Measurements from ENCODE around the gene LAMP2. TPM values are rescaled to one million over a fixed set of nuclear protein-coding genes. Genes with fewer than 3 reads are reported as not detected.
"Not testable (repeated sequence)": the region's sequence is repeated elsewhere in the genome, so short reads cannot be mapped to it uniquely, and the experiment has no call there.

LAMP2 gene
- total RNA-seq, 1 donor from 2014 or later, result 156 TPM

DNA sequence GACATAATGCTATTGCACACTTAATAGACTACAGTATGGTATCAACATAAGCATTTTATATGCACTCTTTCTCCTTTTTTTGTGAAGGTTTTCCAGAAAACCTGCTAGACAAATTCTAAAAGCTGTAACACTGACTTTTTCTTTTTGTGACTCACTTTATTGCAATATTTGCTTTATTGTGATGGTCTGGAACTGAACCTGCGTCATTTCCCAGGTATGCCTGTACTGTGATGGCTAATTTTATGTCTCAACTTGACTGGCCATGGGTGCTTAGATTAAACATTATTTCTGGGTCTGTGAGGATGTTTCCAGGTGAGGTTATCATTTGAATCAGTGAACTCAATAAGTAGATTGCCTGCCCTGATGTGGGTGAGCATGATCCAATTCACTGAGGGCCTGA is 35.5 kb upstream of the LAMP2 start:
- Histone ChIP-seq H3K9me3 (no peaks in the 10 kb centered on the region), H3K4me3 (no peak overlapping the region), H3K27ac (no peak overlapping the region), H3K4me1 (no peaks in the 10 kb centered on the region), H3K27me3 (ENCODE audit: low read depth) (no peaks in the 10 kb centered on the region), H3K36me3 (no peaks in the 10 kb centered on the region)
- no peak for DNase-seq
- intact Hi-C loops (cut with DNase I), result no loop called here
- no peak for ATAC-seq
- TF ChIP-seq, protein P1, sequence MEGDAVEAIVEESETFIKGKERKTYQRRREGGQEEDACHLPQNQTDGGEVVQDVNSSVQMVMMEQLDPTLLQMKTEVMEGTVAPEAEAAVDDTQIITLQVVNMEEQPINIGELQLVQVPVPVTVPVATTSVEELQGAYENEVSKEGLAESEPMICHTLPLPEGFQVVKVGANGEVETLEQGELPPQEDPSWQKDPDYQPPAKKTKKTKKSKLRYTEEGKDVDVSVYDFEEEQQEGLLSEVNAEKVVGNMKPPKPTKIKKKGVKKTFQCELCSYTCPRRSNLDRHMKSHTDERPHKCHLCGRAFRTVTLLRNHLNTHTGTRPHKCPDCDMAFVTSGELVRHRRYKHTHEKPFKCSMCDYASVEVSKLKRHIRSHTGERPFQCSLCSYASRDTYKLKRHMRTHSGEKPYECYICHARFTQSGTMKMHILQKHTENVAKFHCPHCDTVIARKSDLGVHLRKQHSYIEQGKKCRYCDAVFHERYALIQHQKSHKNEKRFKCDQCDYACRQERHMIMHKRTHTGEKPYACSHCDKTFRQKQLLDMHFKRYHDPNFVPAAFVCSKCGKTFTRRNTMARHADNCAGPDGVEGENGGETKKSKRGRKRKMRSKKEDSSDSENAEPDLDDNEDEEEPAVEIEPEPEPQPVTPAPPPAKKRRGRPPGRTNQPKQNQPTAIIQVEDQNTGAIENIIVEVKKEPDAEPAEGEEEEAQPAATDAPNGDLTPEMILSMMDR (IDR thresholded peaks at IDR 0.05), result no peak

DNA sequence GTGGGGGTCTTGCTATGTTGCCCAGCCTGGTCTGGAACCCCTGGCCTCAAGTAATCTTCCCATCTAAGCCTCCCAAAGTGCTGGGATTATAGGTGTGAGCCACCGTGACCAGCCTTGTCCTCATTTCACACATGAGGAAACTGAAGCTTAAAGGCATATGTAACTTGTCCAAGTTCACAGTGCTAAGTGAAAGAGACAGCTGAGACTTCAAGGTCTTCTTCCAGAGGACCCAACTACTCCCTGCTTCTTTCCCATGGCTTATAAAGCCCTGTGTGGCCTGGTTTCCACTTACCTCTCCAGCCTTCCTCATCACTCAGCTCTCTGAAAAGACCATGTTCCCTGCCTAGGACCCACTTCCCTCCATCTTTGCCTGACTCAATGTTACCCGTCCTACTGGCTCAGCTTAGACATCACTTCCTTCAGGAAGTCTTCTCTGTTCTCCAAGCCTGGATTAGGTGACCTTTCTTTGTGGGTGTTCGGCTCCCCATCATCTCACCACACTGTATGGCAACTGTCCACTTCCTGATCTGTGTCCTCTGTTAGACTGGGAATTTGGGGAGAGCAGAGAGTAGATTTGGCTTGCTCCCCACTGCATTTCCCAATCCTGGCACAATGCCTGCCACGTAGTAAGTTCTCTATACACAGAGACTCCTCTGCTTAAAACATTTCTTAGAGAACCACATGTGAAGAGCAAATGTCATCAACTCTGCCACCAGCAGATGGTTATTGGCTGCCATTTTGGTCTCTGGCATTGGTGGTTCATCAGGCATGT is 30.4 kb upstream of the LAMP2 start:
- ATAC-seq (no peak), DNase-seq (no peak)
- TF ChIP-seq, protein P1 (IDR thresholded peaks at IDR 0.05), result no peak

DNA sequence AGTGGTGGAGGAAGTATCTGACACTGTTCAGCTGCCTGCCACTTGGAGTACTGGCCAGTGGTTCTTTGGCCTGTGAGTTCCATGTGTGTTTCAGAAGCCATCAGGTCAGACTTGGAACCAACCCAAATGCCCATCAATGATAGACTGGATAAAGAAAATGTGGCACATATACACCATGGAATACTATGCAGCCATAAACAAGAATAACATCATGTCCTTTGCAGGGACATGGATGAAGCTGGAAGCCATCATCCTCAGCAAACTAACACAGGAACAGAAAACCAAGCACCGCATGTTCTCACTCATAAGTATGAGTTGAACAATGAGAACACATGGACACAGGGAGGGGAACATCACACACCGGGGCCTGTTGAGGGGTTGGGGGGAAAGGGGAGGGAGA is 21.0 kb upstream of the LAMP2 start:
- H3K36me3 ChIP-seq; DNase-seq; H3K4me3 ChIP-seq; H3K27me3 ChIP-seq (ENCODE audit: low read depth); H3K9me3 ChIP-seq; ATAC-seq; H3K27ac ChIP-seq; H3K4me1 ChIP-seq; intact Hi-C loops (cut with DNase I): not testable (repeated sequence)

More for the DNA sequence above, 30.4 kb upstream of the LAMP2 start:
- H3K36me3 ChIP-seq, result no peaks in the 10 kb centered on the region
- H3K27ac ChIP-seq, result no peak overlapping the region
- intact Hi-C loops (cut with DNase I), result no loop called here
- H3K27me3 ChIP-seq (ENCODE audit: low read depth), result no peaks in the 10 kb centered on the region
- no peaks in the 10 kb centered on the region for H3K9me3 ChIP-seq
- H3K4me1 ChIP-seq, result no peaks in the 10 kb centered on the region
- no peak overlapping the region for H3K4me3 ChIP-seq

DNA sequence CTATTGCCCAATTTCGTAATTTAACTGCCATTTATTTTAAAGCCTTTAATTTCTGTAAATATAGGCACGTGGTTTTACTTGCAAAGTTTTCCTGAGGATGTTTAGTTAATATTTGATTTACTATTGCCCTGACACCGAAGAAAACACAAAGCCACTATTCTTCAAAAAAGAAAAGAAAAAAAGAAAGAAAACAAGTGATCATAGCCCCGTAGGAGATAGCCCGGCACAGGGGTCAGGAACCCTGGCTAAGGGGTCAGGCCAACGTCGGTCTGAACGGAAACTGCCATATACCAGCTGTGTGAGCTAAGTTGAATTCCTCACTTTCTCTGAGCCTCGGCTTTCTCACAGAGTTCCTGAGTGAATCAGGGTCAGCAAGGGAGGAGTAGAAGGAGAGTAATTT is 17.7 kb upstream of the LAMP2 start:
- H3K27me3 ChIP-seq (ENCODE audit: low read depth), result no peaks in the 10 kb centered on the region
- no peak for DNase-seq
- ATAC-seq, result no peak
- H3K36me3 ChIP-seq, result no peaks in the 10 kb centered on the region
- no peak overlapping the region for H3K27ac ChIP-seq
- no peaks in the 10 kb centered on the region for H3K9me3 ChIP-seq
- peaks cover 13% of the 10 kb centered on the region for H3K4me1 ChIP-seq
- intact Hi-C loops (cut with DNase I), result no loop called here
- TF ChIP-seq, protein P1 (IDR thresholded peaks at IDR 0.05), result no peak
- H3K4me3 ChIP-seq, result no peak overlapping the region

DNA sequence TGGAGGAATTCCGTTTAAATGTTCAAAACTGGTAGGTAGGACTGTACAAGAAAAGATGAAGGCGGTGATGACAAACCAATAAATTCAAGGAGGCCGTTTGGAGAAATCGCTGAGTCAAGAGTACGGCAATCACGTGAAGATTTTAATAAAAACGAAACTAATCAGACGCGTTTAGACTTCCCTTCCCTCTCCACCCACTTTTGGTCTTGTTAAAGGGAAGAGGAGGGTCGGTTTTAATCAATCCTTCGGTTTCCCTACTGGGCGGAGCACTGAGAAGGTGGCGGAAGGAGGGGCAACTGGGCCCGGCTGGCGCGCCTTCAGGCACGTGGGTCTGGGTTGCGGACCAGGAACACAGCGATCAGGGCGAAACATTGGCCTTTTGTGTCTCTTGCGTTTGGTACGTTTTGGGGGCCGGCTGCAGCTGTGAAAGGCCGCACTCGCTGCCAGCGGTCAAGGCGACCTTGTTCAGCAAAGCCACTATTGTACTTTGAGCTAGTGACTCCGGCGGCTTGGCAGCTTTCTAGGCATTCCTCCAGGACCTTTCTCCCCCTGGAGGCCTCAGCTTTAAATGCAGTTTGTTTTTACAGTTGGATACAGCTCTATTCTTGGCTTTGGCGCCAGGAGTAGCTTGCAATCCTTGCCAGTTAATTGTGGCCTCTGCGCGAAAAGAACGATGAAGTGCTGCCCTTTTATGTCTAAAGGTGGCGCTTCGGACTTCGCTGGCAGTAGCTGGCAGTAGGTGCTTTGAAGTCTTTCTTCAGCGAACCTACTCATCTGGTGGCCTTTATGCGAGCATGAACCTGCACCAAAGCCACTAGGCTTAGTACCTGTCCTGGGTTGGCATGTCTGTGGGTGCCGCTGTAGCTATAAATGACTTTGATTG is 16.8 kb upstream of the LAMP2 start:
- Histone ChIP-seq H3K4me1 (peaks cover 13% of the 10 kb centered on the region), H3K27me3 (ENCODE audit: low read depth) (no peaks in the 10 kb centered on the region), H3K36me3 (no peaks in the 10 kb centered on the region), H3K9me3 (no peaks in the 10 kb centered on the region), H3K4me3 (peak overlapping the region; percentile 55), H3K27ac (peak overlapping the region; percentile 88)
- DNase-seq (peak; percentile 69), ATAC-seq (peak; percentile 91 to 95)
- TF ChIP-seq, protein P1 (IDR thresholded peaks at IDR 0.05), result peak; percentile 46
- intact Hi-C loops (cut with DNase I), result no loop called here

DNA sequence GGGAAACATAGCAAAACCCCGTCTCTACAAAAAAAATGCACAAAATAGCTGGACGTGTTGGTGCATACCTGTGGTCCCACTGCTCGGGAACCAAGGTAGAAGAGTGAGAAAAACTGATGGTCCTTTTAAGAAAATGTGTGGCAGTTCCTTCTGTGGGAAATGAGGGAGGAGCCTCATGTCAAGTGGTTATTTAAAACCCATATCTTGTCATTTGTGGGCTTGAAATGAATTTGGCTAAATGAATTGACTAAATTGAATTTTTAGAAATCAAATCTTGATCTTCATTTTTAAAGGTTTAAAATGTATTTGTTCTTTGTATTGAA is 16.2 kb upstream of the LAMP2 start:
- Histone ChIP-seq H3K9me3 (no peaks in the 10 kb centered on the region), H3K27me3 (ENCODE audit: low read depth) (no peaks in the 10 kb centered on the region), H3K27ac (peak overlapping the region; percentile 88), H3K4me3 (peak overlapping the region; percentile 55), H3K4me1 (peaks cover 13% of the 10 kb centered on the region), H3K36me3 (no peaks in the 10 kb centered on the region)
- TF ChIP-seq, protein P1 (IDR thresholded peaks at IDR 0.05), result no peak
- intact Hi-C loops (cut with DNase I), result no loop called here
- no peak for ATAC-seq
- no peak for DNase-seq
